Kidney (tissue), 14 donors: Measurements from ENCODE around the gene C9orf153. TPM values are rescaled to one million over a fixed set of nuclear protein-coding genes. Genes with fewer than 3 reads are reported as not detected.
A peak's percentile ranks its signal among the peaks of the same experiment; 100 is the strongest.

ENCODE experiments used
- DNase-seq, 5 donors: peaks; one replicate each; pipeline ENCODE4 v3.0.0-alpha.2; 2013 to 2020
- FAIRE-seq: peaks from 2 replicates; lab custom pipeline; 2012; peaks lifted over from hg19 to GRCh38; lab: Jason Lieb, UNC
- H3K27ac ChIP-seq, 2 donors: one replicate each; pipeline ENCODE4 v1.7.0; 2013; ENCODE audit warnings: low read depth in 2 of 2, low read length in 2 of 2, inconsistent platforms in 1 of 2
- H3K27me3 ChIP-seq: one replicate; pipeline ENCODE4 v1.7.1; 2013; ENCODE audit warnings: low read length, inconsistent platforms; ENCODE audit not compliant: control insufficient read depth, insufficient read depth
- H3K36me3 ChIP-seq, 3 donors: one replicate each; pipeline versions ENCODE4 v1.7.0 to v1.7.1; 2013; ENCODE audit warnings: low read length in 3 of 3, control low read depth in 1 of 3, inconsistent platforms in 1 of 3; ENCODE audit not compliant: insufficient read depth in 3 of 3, control insufficient read depth in 2 of 3
- H3K4me1 ChIP-seq, 3 donors: one replicate each; pipeline versions ENCODE4 v1.7.0 to v1.7.1; 2013; ENCODE audit warnings: low read length in 3 of 3, inconsistent platforms in 1 of 3, low read depth in 1 of 3; ENCODE audit not compliant: control insufficient read depth in 2 of 3, insufficient read depth in 2 of 3
- H3K4me3 ChIP-seq, 3 donors: one replicate each; pipeline versions ENCODE4 v1.7.0 to v1.8.1; 2013; ENCODE audit warnings: low read length in 3 of 3, control low read depth in 1 of 3, inconsistent platforms in 1 of 3
- H3K9ac ChIP-seq, 3 donors: one replicate each; pipeline versions ENCODE4 v1.7.0 to v1.7.1; 2013; ENCODE audit warnings: low read length in 3 of 3, control low read depth in 1 of 3, inconsistent platforms in 1 of 3
- H3K9me3 ChIP-seq, 3 donors: one replicate each; pipeline versions ENCODE4 v1.7.0 to v1.7.1; 2013; ENCODE audit warnings: low read length in 3 of 3, control low read depth in 1 of 3, inconsistent platforms in 1 of 3; ENCODE audit not compliant: control insufficient read depth in 2 of 3, insufficient read depth in 1 of 3
- intact Hi-C: fragments of 100-400 bp; cut with DNase I; formaldehyde crosslinking; loops from one replicate; pipeline ENCODE4 v1.11.1; 2022
- polyA plus RNA-seq: library from polyadenylated mRNA; stranded (reverse); fragments of 350-450 nt; fragmentation: Illumina TruSeq; extraction: RNeasy Lipid Tissue Mini Kit (QIAGEN cat#74804); gene quantifications from one replicate; pipeline ENCODE4 v1.2.3, GENCODE V29; 2014; ENCODE audit warnings: low read depth, low replicate concordance; ENCODE audit not compliant: insufficient read depth
- total RNA-seq: library from RNA; stranded (reverse); fragmentation: NEBNext Ultra II Directional; extraction: Animal tissue kit (Norgen Biotek cat#: 25700); gene quantifications from one replicate; pipeline ENCODE4 v1.2.1, GENCODE V29; 2021
- TF ChIP-seq, protein P1 (sequence below): IDR thresholded peaks from 3 replicates; pipeline ENCODE4 v1.5.1; 2012; ENCODE audit warnings: mild to moderate bottlenecking, moderate library complexity, borderline replicate concordance; ENCODE audit not compliant: insufficient read depth; ENCODE audit errors: extremely low read depth
- donor health status: control.
- donor health status: control.
- donor health status: control.
- donor health status: control.
- donor health status: control.
- donor health status: DM: yes; HTN: yes; CAD: no.
- donor health status: Normal renal cell carcinoma (clear cell type).

Gene C9orf153
- total and polyA plus RNA-seq, 2 donors from 2014 or later, result not detected

- Histone ChIP-seq H3K27me3 (no peaks in the 10 kb centered on the region), H3K27ac (no peak overlapping the region), H3K4me3 (no peak overlapping the region), H3K36me3 (no peaks in the 10 kb centered on the region), H3K4me1 (no peaks in the 10 kb centered on the region), H3K9ac (no peak overlapping the region), H3K9me3 (no peaks in the 10 kb centered on the region)
- no peak for FAIRE-seq
- intact Hi-C loops, result no loop called here
- DNase-seq, result peak in 1 of 5 donors; percentile 9
- TF ChIP-seq, protein P1, sequence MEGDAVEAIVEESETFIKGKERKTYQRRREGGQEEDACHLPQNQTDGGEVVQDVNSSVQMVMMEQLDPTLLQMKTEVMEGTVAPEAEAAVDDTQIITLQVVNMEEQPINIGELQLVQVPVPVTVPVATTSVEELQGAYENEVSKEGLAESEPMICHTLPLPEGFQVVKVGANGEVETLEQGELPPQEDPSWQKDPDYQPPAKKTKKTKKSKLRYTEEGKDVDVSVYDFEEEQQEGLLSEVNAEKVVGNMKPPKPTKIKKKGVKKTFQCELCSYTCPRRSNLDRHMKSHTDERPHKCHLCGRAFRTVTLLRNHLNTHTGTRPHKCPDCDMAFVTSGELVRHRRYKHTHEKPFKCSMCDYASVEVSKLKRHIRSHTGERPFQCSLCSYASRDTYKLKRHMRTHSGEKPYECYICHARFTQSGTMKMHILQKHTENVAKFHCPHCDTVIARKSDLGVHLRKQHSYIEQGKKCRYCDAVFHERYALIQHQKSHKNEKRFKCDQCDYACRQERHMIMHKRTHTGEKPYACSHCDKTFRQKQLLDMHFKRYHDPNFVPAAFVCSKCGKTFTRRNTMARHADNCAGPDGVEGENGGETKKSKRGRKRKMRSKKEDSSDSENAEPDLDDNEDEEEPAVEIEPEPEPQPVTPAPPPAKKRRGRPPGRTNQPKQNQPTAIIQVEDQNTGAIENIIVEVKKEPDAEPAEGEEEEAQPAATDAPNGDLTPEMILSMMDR, result no peak
Measured at GRCh38 chr9:86177995-86178394, 81.5 kb downstream of the C9orf153 start.

DNA sequence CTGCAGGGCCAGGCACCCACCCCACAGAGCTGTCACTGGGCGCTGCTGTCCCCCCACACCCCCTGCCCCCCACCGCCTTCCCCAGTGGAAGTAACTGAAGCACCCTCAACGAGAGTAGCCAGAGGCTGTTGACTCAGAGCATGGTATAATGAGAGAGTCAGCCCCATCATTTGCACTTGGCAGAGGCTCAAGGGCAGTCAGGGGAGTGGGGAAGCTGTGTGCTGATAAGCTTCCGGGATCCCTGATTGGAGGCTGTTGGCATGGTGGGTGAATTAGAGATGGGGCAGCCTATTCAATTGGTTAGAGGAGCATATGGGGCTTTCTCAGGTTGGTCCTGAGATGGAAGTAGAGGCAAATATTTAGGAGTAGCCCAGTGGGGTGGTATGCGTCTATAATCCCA lies 83.0 kb downstream of the C9orf153 start:
- H3K36me3 ChIP-seq, result no peaks in the 10 kb centered on the region
- intact Hi-C loops, result no loop called here
- H3K9ac ChIP-seq, result no peak overlapping the region
- no peaks in the 10 kb centered on the region for H3K9me3 ChIP-seq
- H3K27ac ChIP-seq, result no peak overlapping the region
- H3K27me3 ChIP-seq, result no peaks in the 10 kb centered on the region
- TF ChIP-seq, protein P1, result no peak
- FAIRE-seq, result no peak
- H3K4me1 ChIP-seq, result no peaks in the 10 kb centered on the region
- no peak overlapping the region for H3K4me3 ChIP-seq
- DNase-seq, result no peak

DNA sequence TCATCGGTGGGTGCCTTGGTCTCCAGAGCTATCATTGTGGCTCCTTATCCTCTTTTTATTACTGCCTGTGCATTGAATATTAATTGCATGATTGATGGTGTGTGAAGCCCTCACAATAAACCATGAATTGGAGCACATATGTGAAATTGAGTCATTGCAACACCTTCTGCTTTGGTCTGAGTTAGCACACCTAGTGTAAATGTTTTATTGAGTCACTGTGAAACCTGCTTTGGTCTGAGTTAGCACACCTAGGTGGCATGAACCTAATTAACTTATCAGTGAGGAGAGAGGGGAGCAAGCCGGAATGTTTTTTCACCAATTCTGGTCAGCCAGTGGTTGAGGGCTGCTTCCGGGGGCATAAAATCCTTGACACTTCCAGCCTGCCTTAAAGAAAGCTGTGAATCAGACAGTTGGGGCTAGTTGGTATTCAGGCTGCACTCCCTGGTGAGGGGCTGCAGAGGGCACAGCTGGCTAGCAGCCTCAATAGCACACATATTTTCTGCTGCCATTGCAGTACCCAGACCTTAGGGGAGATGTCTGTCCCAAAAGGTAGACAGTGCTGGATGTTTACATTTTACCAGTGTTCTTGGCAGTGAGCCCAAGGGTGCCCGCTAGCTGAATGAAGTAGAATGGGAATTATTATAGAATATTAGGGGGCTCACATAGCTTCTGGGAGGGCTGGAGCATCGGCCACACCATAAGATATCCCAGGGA lies 83.6 kb downstream of the C9orf153 start:
- Histone ChIP-seq H3K36me3 (no peaks in the 10 kb centered on the region), H3K9ac (no peak overlapping the region), H3K4me1 (no peaks in the 10 kb centered on the region), H3K4me3 (no peak overlapping the region), H3K27me3 (no peaks in the 10 kb centered on the region), H3K27ac (no peak overlapping the region), H3K9me3 (no peaks in the 10 kb centered on the region)
- DNase-seq (no peak), FAIRE-seq (no peak)
- intact Hi-C loops, result no loop called here
- TF ChIP-seq, protein P1, result no peak
